ENCODE results near the gene VWA3A.

DNA sequence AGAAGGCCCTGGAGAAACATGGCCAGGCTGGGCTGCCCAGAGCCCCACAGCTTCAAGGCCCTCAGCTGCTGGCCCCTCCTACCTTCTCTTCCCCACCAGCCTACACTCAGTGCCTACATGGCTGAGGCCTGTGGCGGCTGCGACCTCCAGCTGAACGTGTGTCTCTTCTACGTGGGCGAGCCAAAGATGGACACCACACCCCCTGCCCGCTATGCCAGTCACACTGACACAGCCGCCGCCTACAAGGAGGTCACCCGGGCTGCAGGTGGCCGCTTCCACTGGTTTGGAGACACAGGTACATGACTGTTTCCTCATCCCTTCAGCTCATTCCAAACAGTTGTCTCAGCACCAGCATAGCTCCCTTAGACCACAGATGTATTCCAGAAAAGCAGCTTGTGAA lies 40.5 kb downstream of the VWA3A start:
- TF ChIP-seq, protein P1, sequence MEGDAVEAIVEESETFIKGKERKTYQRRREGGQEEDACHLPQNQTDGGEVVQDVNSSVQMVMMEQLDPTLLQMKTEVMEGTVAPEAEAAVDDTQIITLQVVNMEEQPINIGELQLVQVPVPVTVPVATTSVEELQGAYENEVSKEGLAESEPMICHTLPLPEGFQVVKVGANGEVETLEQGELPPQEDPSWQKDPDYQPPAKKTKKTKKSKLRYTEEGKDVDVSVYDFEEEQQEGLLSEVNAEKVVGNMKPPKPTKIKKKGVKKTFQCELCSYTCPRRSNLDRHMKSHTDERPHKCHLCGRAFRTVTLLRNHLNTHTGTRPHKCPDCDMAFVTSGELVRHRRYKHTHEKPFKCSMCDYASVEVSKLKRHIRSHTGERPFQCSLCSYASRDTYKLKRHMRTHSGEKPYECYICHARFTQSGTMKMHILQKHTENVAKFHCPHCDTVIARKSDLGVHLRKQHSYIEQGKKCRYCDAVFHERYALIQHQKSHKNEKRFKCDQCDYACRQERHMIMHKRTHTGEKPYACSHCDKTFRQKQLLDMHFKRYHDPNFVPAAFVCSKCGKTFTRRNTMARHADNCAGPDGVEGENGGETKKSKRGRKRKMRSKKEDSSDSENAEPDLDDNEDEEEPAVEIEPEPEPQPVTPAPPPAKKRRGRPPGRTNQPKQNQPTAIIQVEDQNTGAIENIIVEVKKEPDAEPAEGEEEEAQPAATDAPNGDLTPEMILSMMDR (IDR thresholded peaks at IDR 0.05): no peak
- TF ChIP-seq POLR2A (IDR thresholded peaks at IDR 0.05): no peak
